ENCODE data around the gene TANGO2. TPM values are rescaled to one million over a fixed set of nuclear protein-coding genes. Genes with fewer than 3 reads are reported as not detected.

The TANGO2 gene
- total and polyA plus RNA-seq, 9 of the 15 experiments (the other 6 are each of a cell fraction or from before 2014, with no cell fraction given), result 15.5 to 94.9 (median 70.1) TPM

- FAIRE-seq, result no peak
Observed at GRCh38 chr22:20056161-20056560, 35.3 kb downstream of the TANGO2 start.

GRCh38 chr22:20056696-20057386, 35.9 kb downstream of the TANGO2 start:
- Histone ChIP-seq H3K4me2 (ENCODE audit: insufficient read depth, low read length) (no peak overlapping the region), H3K79me2 (ENCODE audit: control insufficient read depth, insufficient read depth, low read length) (peaks cover 16% of the 10 kb centered on the region; the same call in 2 of the 3 replicates), H3K9me3 (replicated peaks; ENCODE audit: control insufficient read depth, insufficient read depth, low read depth, low read length) (no peaks in the 10 kb centered on the region), H4K20me1 (replicated peaks; ENCODE audit: control insufficient read depth, insufficient read depth, low read length) (peaks cover 12% of the 10 kb centered on the region; the same call in 1 of the 2 replicates), H3K4me3 (no peak overlapping the region), H3K4me1 (replicated peaks in 1 of 2; ENCODE audit: control insufficient read depth in 2 of 2, insufficient read depth in 2 of 2, low read length in 2 of 2) (peaks cover 28 to 89% of the 10 kb centered on the region in 2 experiments), H3K27ac (ENCODE audit: extremely low read depth, low read depth, low read length) (no peak overlapping the region), H2AFZ (ENCODE audit: low read depth, low read length) (no peak overlapping the region), H3K9me1 (ENCODE audit: control insufficient read depth, insufficient read depth, low read length) (peaks cover 27% of the 10 kb centered on the region), H3K27me3 (ENCODE audit: control insufficient read depth in 2 of 2, insufficient read depth in 2 of 2, low read length in 2 of 2) (no peaks in the 10 kb centered on the region), H3K9ac (ENCODE audit: insufficient read depth in 1 of 2, low read depth in 2 of 2, low read length in 2 of 2) (peak overlapping the region in 1 of 2 experiments; percentile 46; a peak in 2 of 4 replicates), H3K36me3 (ENCODE audit: control insufficient read depth, insufficient read depth, low read length) (peaks cover 80% of the 10 kb centered on the region)
- POLR2A ChIA-PET, result interaction anchor here (0.6 to 1.3 kb wide), 11 partner anchors 9 to 59 kb away, joined by 3 to 6 read pairs (median 3); no protein-coding TSS in a partner anchor
- CTCF ChIA-PET (ENCODE audit: low intra/inter-chr PET ratio), result no interaction called here
- ATAC-seq (no peak), FAIRE-seq (no peak), DNase-seq (ENCODE audit: extremely low read depth in 1 of 4, low spot score in 3 of 4) (no peak)
- intact Hi-C loops (cut with micrococcal nuclease), result no loop called here
- TF ChIP-seq RBFOX2 (IDR thresholded peaks at IDR 0.05; ENCODE audit: low read depth, low read length), result peak; percentile 35; the same call in 1 of the 2 replicates
- no peak for TF ChIP-seq ELK3 (CRISPR knock-in tag; IDR thresholded peaks at IDR 0.05)
- TF ChIP-seq SRSF3 (IDR thresholded peaks at IDR 0.05; ENCODE audit: insufficient read depth, low read length), result 0 out of 2 replicates have a peak, but pooled peaks have one; percentile 46
- TF ChIP-seq KDM5B (IDR thresholded peaks at IDR 0.05; ENCODE audit: insufficient replicate concordance, low read depth, low read length), result peak; percentile 8
- no peak for TF ChIP-seq ARID1B (IDR thresholded peaks at IDR 0.05)
- no peak for TF ChIP-seq FOXM1 (IDR thresholded peaks at IDR 0.05; ENCODE audit: low read depth)
- no peak for TF ChIP-seq FOXM1 (CRISPR knock-in tag; IDR thresholded peaks at IDR 0.05; ENCODE audit: low read depth)
- TF ChIP-seq PHF8 (IDR thresholded peaks at IDR 0.05; ENCODE audit: borderline replicate concordance, low read length), result peak; percentile 13; the same call in 1 of the 2 replicates
- TF ChIP-seq POLR2G (IDR thresholded peaks at IDR 0.05; ENCODE audit: low read depth, low read length), result peak; percentile 34; the same call in 1 of the 2 replicates
- TF ChIP-seq ZKSCAN8 (CRISPR knock-in tag; IDR thresholded peaks at IDR 0.05), result no peak
- TF ChIP-seq ZNF668 (CRISPR knock-in tag; IDR thresholded peaks at IDR 0.05), result no peak
- no TSS peak for BruUV-seq (replicated peaks)
- in situ Hi-C loops (cut with MboI), result no loop called here
- 79% methylated on average over 16 of the region's 16 CpGs for WGBS (ENCODE audit: insufficient coverage, low coverage, missing lambda C conversion rate)

More at GRCh38 chr22:20056161-20056560, 35.3 kb downstream of the TANGO2 start:
- H3K36me3 ChIP-seq (ENCODE audit: control insufficient read depth, insufficient read depth, low read length), result peaks cover 77% of the 10 kb centered on the region
- ChIA-PET CTCF (ENCODE audit: low intra/inter-chr PET ratio) (no interaction called here), POLR2A (interaction anchor here (0.6 to 3.3 kb wide), 7 partner anchors 10 to 60 kb away, joined by 3 to 10 read pairs (median 3); no protein-coding TSS in a partner anchor)
- ATAC-seq (no peak), DNase-seq (ENCODE audit: extremely low read depth in 1 of 4, low spot score in 3 of 4) (no peak)
- WGBS (ENCODE audit: insufficient coverage, low coverage, missing lambda C conversion rate), result 88% methylated on average over 10 of the region's 10 CpGs
- peaks cover 13% of the 10 kb centered on the region; the same call in 2 of the 3 replicates for H3K79me2 ChIP-seq (ENCODE audit: control insufficient read depth, insufficient read depth, low read length)
- no peaks in the 10 kb centered on the region for H3K9me3 ChIP-seq (replicated peaks; ENCODE audit: control insufficient read depth, insufficient read depth, low read depth, low read length)
- no peak overlapping the region for H3K27ac ChIP-seq (ENCODE audit: extremely low read depth, low read depth, low read length)
- peaks cover 11% of the 10 kb centered on the region; the same call in 1 of the 2 replicates for H4K20me1 ChIP-seq (replicated peaks; ENCODE audit: control insufficient read depth, insufficient read depth, low read length)
- peak overlapping the region in 1 of 2 experiments; percentile 46; a peak in 2 of 4 replicates for H3K9ac ChIP-seq (ENCODE audit: insufficient read depth in 1 of 2, low read depth in 2 of 2, low read length in 2 of 2)
- peaks cover 28 to 83% of the 10 kb centered on the region in 2 experiments for H3K4me1 ChIP-seq (replicated peaks in 1 of 2; ENCODE audit: control insufficient read depth in 2 of 2, insufficient read depth in 2 of 2, low read length in 2 of 2)
- no peaks in the 10 kb centered on the region for H3K27me3 ChIP-seq (ENCODE audit: control insufficient read depth in 2 of 2, insufficient read depth in 2 of 2, low read length in 2 of 2)
- peaks cover 27% of the 10 kb centered on the region for H3K9me1 ChIP-seq (ENCODE audit: control insufficient read depth, insufficient read depth, low read length)
- no peak overlapping the region for H2AFZ ChIP-seq (ENCODE audit: low read depth, low read length)
- intact Hi-C loops (cut with micrococcal nuclease), result no loop called here
- H3K4me3 ChIP-seq, result no peak overlapping the region
- in situ Hi-C loops (cut with MboI), result no loop called here
- BruUV-seq (replicated peaks), result no TSS peak
- TF ChIP-seq RBBP5 (IDR thresholded peaks at IDR 0.05; ENCODE audit: borderline replicate concordance, insufficient read depth, low read length, poor library complexity, severe bottlenecking) (peak; percentile 50), WHSC1 (IDR thresholded peaks at IDR 0.05; ENCODE audit: low read length) (peak; percentile 31), RBFOX2 (IDR thresholded peaks at IDR 0.05; ENCODE audit: low read depth, low read length) (0 out of 2 replicates have a peak, but pooled peaks have one; percentile 27), KDM1A (IDR thresholded peaks at IDR 0.05) (no peak), RBM15 (IDR thresholded peaks at IDR 0.05; ENCODE audit: insufficient read depth, low read length) (no peak), CBX3 (IDR thresholded peaks at IDR 0.05; ENCODE audit: borderline replicate concordance in 1 of 2, low read length in 2 of 2) (peak in 1 of 2 experiments; percentile 19; a peak in 1 of 3 replicates), POLR2G (IDR thresholded peaks at IDR 0.05; ENCODE audit: low read depth, low read length) (peak; percentile 19; the same call in 1 of the 2 replicates)
- H3K4me2 ChIP-seq (ENCODE audit: insufficient read depth, low read length), result no peak overlapping the region

All from K562 (cell line).